ENCODE measurements around the gene PRICKLE4.

Gene PRICKLE4

GRCh38 chr6:41774841-41775240 lies 5.7 kb upstream of the PRICKLE4 start:
- DNase-seq: no peak

GRCh38 chr6:41775293-41775882 lies 5.2 kb upstream of the PRICKLE4 start:
- no peak for DNase-seq

GRCh38 chr6:41777551-41778285 lies 2.9 kb upstream of the PRICKLE4 start:
- no peak for DNase-seq

- DNase-seq: no peak
Measured at GRCh38 chr6:41778895-41779294, 1.7 kb upstream of the PRICKLE4 start.

GRCh38 chr6:41779336-41779735 lies 1.2 kb upstream of the PRICKLE4 start:
- DNase-seq: no peak

- peak; percentile 77 for DNase-seq
Measured at GRCh38 chr6:41779788-41780550, 613 bp upstream of the PRICKLE4 start, which contains the start of gene FRS3. FRS3 (minus strand) TSS chr6:41779900; CDS start chr6:41776987, 2,913 bp downstream.

- DNase-seq: no peak
Measured at GRCh38 chr6:41781366-41781730, 766 bp downstream of the PRICKLE4 start.

- no peak for DNase-seq
Measured at GRCh38 chr6:41783106-41783780, 2.7 kb downstream of the PRICKLE4 start.

- DNase-seq: no peak
Measured at GRCh38 chr6:41784581-41785171, 4.1 kb downstream of the PRICKLE4 start.

GRCh38 chr6:41785254-41785653 lies 4.7 kb downstream of the PRICKLE4 start:
- no peak for DNase-seq

- no peak for DNase-seq
Measured at GRCh38 chr6:41785689-41786450, 5.3 kb downstream of the PRICKLE4 start.

GRCh38 chr6:41786451-41787218 lies 6.1 kb downstream of the PRICKLE4 start:
- no peak for DNase-seq

- peak; percentile 61 for DNase-seq
Measured at GRCh38 chr6:41787219-41787917, 6.8 kb downstream of the PRICKLE4 start, which contains the start of gene TOMM6. TOMM6 (plus strand) TSS chr6:41787694; CDS start chr6:41787698, 4 bp downstream.

GRCh38 chr6:41789390-41789724 lies 8.8 kb downstream of the PRICKLE4 start:
- no peak for DNase-seq

GRCh38 chr6:41790045-41790444 lies 9.5 kb downstream of the PRICKLE4 start:
- no peak for DNase-seq

GRCh38 chr6:41791305-41791704 lies 10.7 kb downstream of the PRICKLE4 start:
- DNase-seq: no peak

- DNase-seq: no peak
Measured at GRCh38 chr6:41791984-41792383, 11.4 kb downstream of the PRICKLE4 start.

- no peak for DNase-seq
Measured at GRCh38 chr6:41796474-41796873, 15.9 kb downstream of the PRICKLE4 start.

- no peak for DNase-seq
Measured at GRCh38 chr6:41798901-41799558, 18.4 kb downstream of the PRICKLE4 start.

- DNase-seq: no peak
Measured at GRCh38 chr6:41799559-41799911, 19.0 kb downstream of the PRICKLE4 start.

Data from NCI-H1436 treated with DMSO at 0.1 percent for 48 hours (cell line).